ENCODE data around the gene ATAT1. TPM values are rescaled to one million over a fixed set of nuclear protein-coding genes. Genes with fewer than 3 reads are reported as not detected.

Gene ATAT1
- total and polyA plus RNA-seq, 10 of the 15 experiments (the other 5 are each of a cell fraction or from before 2014, with no cell fraction given): 1.1 to 14.2 (median 6.9) TPM

DNA sequence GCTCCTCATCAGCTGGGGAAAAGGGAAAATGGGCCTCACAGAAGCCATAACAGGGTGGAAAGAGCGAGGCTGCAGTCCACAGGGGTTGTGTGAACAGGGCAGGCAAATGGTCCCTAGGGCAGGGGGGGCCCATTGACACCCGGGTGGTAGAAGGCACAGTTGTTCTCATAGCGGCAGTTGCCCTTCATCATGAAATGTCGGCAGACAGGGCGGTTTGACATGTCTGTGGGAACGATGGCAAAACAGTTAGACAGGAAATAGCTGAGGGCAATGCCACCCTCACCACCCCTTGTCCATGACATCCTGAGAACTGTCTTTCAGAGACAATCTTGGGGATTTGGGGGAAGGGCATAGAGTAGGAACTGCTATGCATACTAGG lies 25.2 kb upstream of the ATAT1 start:
- Histone ChIP-seq H3K9ac (ENCODE audit: control insufficient read depth, insufficient read depth, low read length) (no peak overlapping the region), H3K27me3 (replicated peaks in 1 of 2; ENCODE audit: control insufficient read depth in 2 of 2, insufficient read depth in 2 of 2, low read length in 1 of 2) (no peaks in the 10 kb centered on the region), H3K27ac (ENCODE audit: control insufficient read depth, insufficient read depth) (no peak overlapping the region), H2AFZ (ENCODE audit: control insufficient read depth, low read depth, low read length) (no peak overlapping the region), H3K4me2 (ENCODE audit: control insufficient read depth, insufficient read depth) (no peak overlapping the region), H3K9me3 (replicated peaks; ENCODE audit: control insufficient read depth, insufficient read depth, low read length) (no peaks in the 10 kb centered on the region), H3K79me2 (ENCODE audit: control insufficient read depth, insufficient read depth, low read length) (no peaks in the 10 kb centered on the region), H4K20me1 (ENCODE audit: control insufficient read depth, insufficient read depth) (peaks cover 3% of the 10 kb centered on the region; the same call in 1 of the 2 replicates), H3K36me3 (ENCODE audit: control insufficient read depth in 2 of 2, insufficient read depth in 2 of 2, low read length in 1 of 2) (peaks cover 26 to 37% of the 10 kb centered on the region in 2 experiments), H3K4me1 (ENCODE audit: control insufficient read depth, insufficient read depth, low read length) (no peaks in the 10 kb centered on the region; the same call in 1 of the 2 replicates), H3K4me3 (no peak overlapping the region)
- TF ChIP-seq RBBP5 (conservative IDR thresholded peaks at IDR 0.05): no peak
- no peak for TF ChIP-seq SRF (IDR thresholded peaks at IDR 0.05; ENCODE audit: low read depth in 2 of 2, low read length in 2 of 2)
- TF ChIP-seq, protein P1, sequence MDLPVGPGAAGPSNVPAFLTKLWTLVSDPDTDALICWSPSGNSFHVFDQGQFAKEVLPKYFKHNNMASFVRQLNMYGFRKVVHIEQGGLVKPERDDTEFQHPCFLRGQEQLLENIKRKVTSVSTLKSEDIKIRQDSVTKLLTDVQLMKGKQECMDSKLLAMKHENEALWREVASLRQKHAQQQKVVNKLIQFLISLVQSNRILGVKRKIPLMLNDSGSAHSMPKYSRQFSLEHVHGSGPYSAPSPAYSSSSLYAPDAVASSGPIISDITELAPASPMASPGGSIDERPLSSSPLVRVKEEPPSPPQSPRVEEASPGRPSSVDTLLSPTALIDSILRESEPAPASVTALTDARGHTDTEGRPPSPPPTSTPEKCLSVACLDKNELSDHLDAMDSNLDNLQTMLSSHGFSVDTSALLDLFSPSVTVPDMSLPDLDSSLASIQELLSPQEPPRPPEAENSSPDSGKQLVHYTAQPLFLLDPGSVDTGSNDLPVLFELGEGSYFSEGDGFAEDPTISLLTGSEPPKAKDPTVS (IDR thresholded peaks at IDR 0.05; ENCODE audit: low read depth, low read length): no peak
- TF ChIP-seq POLR2AphosphoS5 (IDR thresholded peaks at IDR 0.05; ENCODE audit: low read length): no peak
- TF ChIP-seq, protein P2, sequence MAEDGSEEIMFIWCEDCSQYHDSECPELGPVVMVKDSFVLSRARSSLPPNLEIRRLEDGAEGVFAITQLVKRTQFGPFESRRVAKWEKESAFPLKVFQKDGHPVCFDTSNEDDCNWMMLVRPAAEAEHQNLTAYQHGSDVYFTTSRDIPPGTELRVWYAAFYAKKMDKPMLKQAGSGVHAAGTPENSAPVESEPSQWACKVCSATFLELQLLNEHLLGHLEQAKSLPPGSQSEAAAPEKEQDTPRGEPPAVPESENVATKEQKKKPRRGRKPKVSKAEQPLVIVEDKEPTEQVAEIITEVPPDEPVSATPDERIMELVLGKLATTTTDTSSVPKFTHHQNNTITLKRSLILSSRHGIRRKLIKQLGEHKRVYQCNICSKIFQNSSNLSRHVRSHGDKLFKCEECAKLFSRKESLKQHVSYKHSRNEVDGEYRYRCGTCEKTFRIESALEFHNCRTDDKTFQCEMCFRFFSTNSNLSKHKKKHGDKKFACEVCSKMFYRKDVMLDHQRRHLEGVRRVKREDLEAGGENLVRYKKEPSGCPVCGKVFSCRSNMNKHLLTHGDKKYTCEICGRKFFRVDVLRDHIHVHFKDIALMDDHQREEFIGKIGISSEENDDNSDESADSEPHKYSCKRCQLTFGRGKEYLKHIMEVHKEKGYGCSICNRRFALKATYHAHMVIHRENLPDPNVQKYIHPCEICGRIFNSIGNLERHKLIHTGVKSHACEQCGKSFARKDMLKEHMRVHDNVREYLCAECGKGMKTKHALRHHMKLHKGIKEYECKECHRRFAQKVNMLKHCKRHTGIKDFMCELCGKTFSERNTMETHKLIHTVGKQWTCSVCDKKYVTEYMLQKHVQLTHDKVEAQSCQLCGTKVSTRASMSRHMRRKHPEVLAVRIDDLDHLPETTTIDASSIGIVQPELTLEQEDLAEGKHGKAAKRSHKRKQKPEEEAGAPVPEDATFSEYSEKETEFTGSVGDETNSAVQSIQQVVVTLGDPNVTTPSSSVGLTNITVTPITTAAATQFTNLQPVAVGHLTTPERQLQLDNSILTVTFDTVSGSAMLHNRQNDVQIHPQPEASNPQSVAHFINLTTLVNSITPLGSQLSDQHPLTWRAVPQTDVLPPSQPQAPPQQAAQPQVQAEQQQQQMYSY (CRISPR knock-in tag; IDR thresholded peaks at IDR 0.05): no peak
- TF ChIP-seq SMARCA5 (IDR thresholded peaks at IDR 0.05): no peak
- no peak for TF ChIP-seq ZNF622 (IDR thresholded peaks at IDR 0.05)
- TF ChIP-seq, protein P3, sequence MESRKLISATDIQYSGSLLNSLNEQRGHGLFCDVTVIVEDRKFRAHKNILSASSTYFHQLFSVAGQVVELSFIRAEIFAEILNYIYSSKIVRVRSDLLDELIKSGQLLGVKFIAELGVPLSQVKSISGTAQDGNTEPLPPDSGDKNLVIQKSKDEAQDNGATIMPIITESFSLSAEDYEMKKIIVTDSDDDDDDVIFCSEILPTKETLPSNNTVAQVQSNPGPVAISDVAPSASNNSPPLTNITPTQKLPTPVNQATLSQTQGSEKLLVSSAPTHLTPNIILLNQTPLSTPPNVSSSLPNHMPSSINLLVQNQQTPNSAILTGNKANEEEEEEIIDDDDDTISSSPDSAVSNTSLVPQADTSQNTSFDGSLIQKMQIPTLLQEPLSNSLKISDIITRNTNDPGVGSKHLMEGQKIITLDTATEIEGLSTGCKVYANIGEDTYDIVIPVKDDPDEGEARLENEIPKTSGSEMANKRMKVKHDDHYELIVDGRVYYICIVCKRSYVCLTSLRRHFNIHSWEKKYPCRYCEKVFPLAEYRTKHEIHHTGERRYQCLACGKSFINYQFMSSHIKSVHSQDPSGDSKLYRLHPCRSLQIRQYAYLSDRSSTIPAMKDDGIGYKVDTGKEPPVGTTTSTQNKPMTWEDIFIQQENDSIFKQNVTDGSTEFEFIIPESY (IDR thresholded peaks at IDR 0.05): no peak
- TF ChIP-seq MTA3 (IDR thresholded peaks at IDR 0.05; ENCODE audit: borderline replicate concordance, low read length): no peak
- ATAC-seq (no peak), DNase-seq (ENCODE audit: low read depth, low spot score) (no peak), FAIRE-seq (no peak)
- WGBS (ENCODE audit: insufficient coverage, insufficient replicate concordance, low lambda C conversion rate, missing lambda C conversion rate): 91% methylated on average over 6 of the region's 6 CpGs
- ChIA-PET POLR2A (interaction anchor here (2.5 kb wide), 1 partner anchor 11 kb away, joined by 10 read pairs; no protein-coding TSS in a partner anchor), SMC1A (ENCODE audit: uncharacterized antibody, unreplicated experiment) (interaction anchor here (0.8 to 3.5 kb wide), 6 partner anchors 9 to 283 kb away, joined by 3 to 16 read pairs (median 4); partner anchors contain the start of gene DDR1), CTCF (interaction anchor here (1.2 to 10.3 kb wide), 4 partner anchors 10 to 130 kb away, joined by 5 to 188 read pairs (median 64); no protein-coding TSS in a partner anchor), RAD21 (ENCODE audit: unreplicated experiment) (no interaction called here)
- intact Hi-C loops (cut with micrococcal nuclease; ENCODE audit: unreplicated experiment) (no loop called here), in situ Hi-C loops (cut with MboI) (no loop called here)
- no TSS peak for BruUV-seq (replicated peaks)

Measured in GM12878 (cell line).